ENCODE measurements around the gene GNPTG.

The GNPTG gene

GRCh38 chr16:1390239-1390779, 38.6 kb downstream of the GNPTG start:
- no peak overlapping the region for H3K27ac ChIP-seq (ENCODE audit: low read depth, low read length)
- peaks cover 0 to 88% (median 71%) of the 10 kb centered on the region in 5 donors for H3K36me3 ChIP-seq (ENCODE audit: control insufficient read depth in 5 of 5, insufficient read depth in 5 of 5, low read length in 5 of 5)

GRCh38 chr16:1392826-1393225, 41.1 kb downstream of the GNPTG start:
- no peak overlapping the region for H3K9ac ChIP-seq (ENCODE audit: low read length in 5 of 5)
- H3K9me3 ChIP-seq (ENCODE audit: control insufficient read depth in 5 of 5, low read length in 5 of 5): no peaks in the 10 kb centered on the region
- H3K4me1 ChIP-seq (ENCODE audit: control insufficient read depth in 5 of 5, insufficient read depth in 5 of 5, low read length in 5 of 5): no peaks in the 10 kb centered on the region
- no peak overlapping the region for H3K27ac ChIP-seq (ENCODE audit: low read depth, low read length)
- no peaks in the 10 kb centered on the region for H3K27me3 ChIP-seq (ENCODE audit: control insufficient read depth in 5 of 5, insufficient read depth in 4 of 5, low read length in 5 of 5)
- H3K36me3 ChIP-seq (ENCODE audit: control insufficient read depth in 5 of 5, insufficient read depth in 5 of 5, low read length in 5 of 5): peaks cover 0 to 85% (median 76%) of the 10 kb centered on the region in 5 donors
- no peak overlapping the region for H3K4me3 ChIP-seq (ENCODE audit: low read depth in 1 of 5, low read length in 5 of 5)

More at GRCh38 chr16:1390239-1390779, 38.6 kb downstream of the GNPTG start:
- H3K4me1 ChIP-seq (ENCODE audit: control insufficient read depth in 5 of 5, insufficient read depth in 5 of 5, low read length in 5 of 5): no peaks in the 10 kb centered on the region
- no peak overlapping the region for H3K9ac ChIP-seq (ENCODE audit: low read length in 5 of 5)
- H3K9me3 ChIP-seq (ENCODE audit: control insufficient read depth in 5 of 5, low read length in 5 of 5): no peaks in the 10 kb centered on the region
- H3K27me3 ChIP-seq (ENCODE audit: control insufficient read depth in 5 of 5, insufficient read depth in 4 of 5, low read length in 5 of 5): no peaks in the 10 kb centered on the region
- no peak overlapping the region for H3K4me3 ChIP-seq (ENCODE audit: low read depth in 1 of 5, low read length in 5 of 5)

GRCh38 chr16:1393613-1394176, 42.0 kb downstream of the GNPTG start:
- H3K4me1 ChIP-seq (ENCODE audit: control insufficient read depth in 5 of 5, insufficient read depth in 5 of 5, low read length in 5 of 5): no peaks in the 10 kb centered on the region
- H3K9me3 ChIP-seq (ENCODE audit: control insufficient read depth in 5 of 5, low read length in 5 of 5): no peaks in the 10 kb centered on the region
- H3K9ac ChIP-seq (ENCODE audit: low read length in 5 of 5): no peak overlapping the region
- no peak overlapping the region for H3K27ac ChIP-seq (ENCODE audit: low read depth, low read length)
- no peak overlapping the region for H3K4me3 ChIP-seq (ENCODE audit: low read depth in 1 of 5, low read length in 5 of 5)
- no peaks in the 10 kb centered on the region for H3K27me3 ChIP-seq (ENCODE audit: control insufficient read depth in 5 of 5, insufficient read depth in 4 of 5, low read length in 5 of 5)
- peaks cover 0 to 84% (median 76%) of the 10 kb centered on the region in 5 donors for H3K36me3 ChIP-seq (ENCODE audit: control insufficient read depth in 5 of 5, insufficient read depth in 5 of 5, low read length in 5 of 5)

GRCh38 chr16:1394367-1394951, 42.7 kb downstream of the GNPTG start:
- Histone ChIP-seq H3K9ac (ENCODE audit: low read length in 5 of 5) (no peak overlapping the region), H3K36me3 (ENCODE audit: control insufficient read depth in 5 of 5, insufficient read depth in 5 of 5, low read length in 5 of 5) (peaks cover 0 to 86% (median 77%) of the 10 kb centered on the region in 5 donors), H3K27ac (ENCODE audit: low read depth, low read length) (no peak overlapping the region), H3K27me3 (ENCODE audit: control insufficient read depth in 5 of 5, insufficient read depth in 4 of 5, low read length in 5 of 5) (no peaks in the 10 kb centered on the region), H3K9me3 (ENCODE audit: control insufficient read depth in 5 of 5, low read length in 5 of 5) (no peaks in the 10 kb centered on the region), H3K4me3 (ENCODE audit: low read depth in 1 of 5, low read length in 5 of 5) (no peak overlapping the region), H3K4me1 (ENCODE audit: control insufficient read depth in 5 of 5, insufficient read depth in 5 of 5, low read length in 5 of 5) (no peaks in the 10 kb centered on the region)

- H3K27ac ChIP-seq (ENCODE audit: low read depth, low read length): no peak overlapping the region
- no peak overlapping the region for H3K4me3 ChIP-seq (ENCODE audit: low read depth in 1 of 5, low read length in 5 of 5)
- peaks cover 0 to 84% (median 73%) of the 10 kb centered on the region in 5 donors for H3K36me3 ChIP-seq (ENCODE audit: control insufficient read depth in 5 of 5, insufficient read depth in 5 of 5, low read length in 5 of 5)
- no peaks in the 10 kb centered on the region for H3K4me1 ChIP-seq (ENCODE audit: control insufficient read depth in 5 of 5, insufficient read depth in 5 of 5, low read length in 5 of 5)
- no peak overlapping the region for H3K9ac ChIP-seq (ENCODE audit: low read length in 5 of 5)
- H3K9me3 ChIP-seq (ENCODE audit: control insufficient read depth in 5 of 5, low read length in 5 of 5): no peaks in the 10 kb centered on the region
- no peaks in the 10 kb centered on the region for H3K27me3 ChIP-seq (ENCODE audit: control insufficient read depth in 5 of 5, insufficient read depth in 4 of 5, low read length in 5 of 5)
These were observed 43.8 kb downstream of the GNPTG start for GRCh38 chr16:1395444-1396031.

- Histone ChIP-seq H3K36me3 (ENCODE audit: control insufficient read depth in 5 of 5, insufficient read depth in 5 of 5, low read length in 5 of 5) (peaks cover 0 to 86% (median 74%) of the 10 kb centered on the region in 5 donors), H3K9me3 (ENCODE audit: control insufficient read depth in 5 of 5, low read length in 5 of 5) (no peaks in the 10 kb centered on the region)
These were observed 46.0 kb downstream of the GNPTG start for GRCh38 chr16:1397779-1398178.

GRCh38 chr16:1398351-1398750, 46.6 kb downstream of the GNPTG start:
- no peak overlapping the region for H3K4me3 ChIP-seq (ENCODE audit: low read depth in 1 of 5, low read length in 5 of 5)
- no peak overlapping the region for H3K9ac ChIP-seq (ENCODE audit: low read length in 5 of 5)
- H3K9me3 ChIP-seq (ENCODE audit: control insufficient read depth in 5 of 5, low read length in 5 of 5): no peaks in the 10 kb centered on the region
- H3K36me3 ChIP-seq (ENCODE audit: control insufficient read depth in 5 of 5, insufficient read depth in 5 of 5, low read length in 5 of 5): peaks cover 0 to 86% (median 74%) of the 10 kb centered on the region in 5 donors
- no peak overlapping the region for H3K27ac ChIP-seq (ENCODE audit: low read depth, low read length)
- H3K27me3 ChIP-seq (ENCODE audit: control insufficient read depth in 5 of 5, insufficient read depth in 4 of 5, low read length in 5 of 5): no peaks in the 10 kb centered on the region
- no peaks in the 10 kb centered on the region for H3K4me1 ChIP-seq (ENCODE audit: control insufficient read depth in 5 of 5, insufficient read depth in 5 of 5, low read length in 5 of 5)

More at GRCh38 chr16:1397779-1398178, 46.0 kb downstream of the GNPTG start:
- H3K27me3 ChIP-seq (ENCODE audit: control insufficient read depth in 5 of 5, insufficient read depth in 4 of 5, low read length in 5 of 5): no peaks in the 10 kb centered on the region
- H3K27ac ChIP-seq (ENCODE audit: low read depth, low read length): no peak overlapping the region
- no peaks in the 10 kb centered on the region for H3K4me1 ChIP-seq (ENCODE audit: control insufficient read depth in 5 of 5, insufficient read depth in 5 of 5, low read length in 5 of 5)
- no peak overlapping the region for H3K9ac ChIP-seq (ENCODE audit: low read length in 5 of 5)
- H3K4me3 ChIP-seq (ENCODE audit: low read depth in 1 of 5, low read length in 5 of 5): no peak overlapping the region

GRCh38 chr16:1398826-1399581, 47.3 kb downstream of the GNPTG start:
- Histone ChIP-seq H3K27ac (ENCODE audit: low read depth, low read length) (no peak overlapping the region), H3K27me3 (ENCODE audit: control insufficient read depth in 5 of 5, insufficient read depth in 4 of 5, low read length in 5 of 5) (no peaks in the 10 kb centered on the region), H3K4me1 (ENCODE audit: control insufficient read depth in 5 of 5, insufficient read depth in 5 of 5, low read length in 5 of 5) (no peaks in the 10 kb centered on the region), H3K9me3 (ENCODE audit: control insufficient read depth in 5 of 5, low read length in 5 of 5) (no peaks in the 10 kb centered on the region), H3K4me3 (ENCODE audit: low read depth in 1 of 5, low read length in 5 of 5) (no peak overlapping the region), H3K36me3 (ENCODE audit: control insufficient read depth in 5 of 5, insufficient read depth in 5 of 5, low read length in 5 of 5) (peaks cover 0 to 86% (median 74%) of the 10 kb centered on the region in 5 donors), H3K9ac (ENCODE audit: low read length in 5 of 5) (no peak overlapping the region)

GRCh38 chr16:1401061-1401757, 49.5 kb downstream of the GNPTG start:
- peaks cover 0 to 81% (median 71%) of the 10 kb centered on the region in 5 donors for H3K36me3 ChIP-seq (ENCODE audit: control insufficient read depth in 5 of 5, insufficient read depth in 5 of 5, low read length in 5 of 5)
- no peak overlapping the region for H3K4me3 ChIP-seq (ENCODE audit: low read depth in 1 of 5, low read length in 5 of 5)
- H3K27ac ChIP-seq (ENCODE audit: low read depth, low read length): no peak overlapping the region
- H3K9ac ChIP-seq (ENCODE audit: low read length in 5 of 5): no peak overlapping the region
- H3K9me3 ChIP-seq (ENCODE audit: control insufficient read depth in 5 of 5, low read length in 5 of 5): no peaks in the 10 kb centered on the region
- H3K27me3 ChIP-seq (ENCODE audit: control insufficient read depth in 5 of 5, insufficient read depth in 4 of 5, low read length in 5 of 5): no peaks in the 10 kb centered on the region
- no peaks in the 10 kb centered on the region for H3K4me1 ChIP-seq (ENCODE audit: control insufficient read depth in 5 of 5, insufficient read depth in 5 of 5, low read length in 5 of 5)

All from subcutaneous abdominal adipose tissue (tissue), 5 donors.